ENCODE data around the gene CHRNB1. TPM values are rescaled to one million over a fixed set of nuclear protein-coding genes. Genes with fewer than 3 reads are reported as not detected.
A peak's percentile ranks its signal among the peaks of the same experiment; 100 is the strongest.
"Not testable (repeated sequence)": the region's sequence is repeated elsewhere in the genome, so short reads cannot be mapped to it uniquely, and the experiment has no call there.

The CHRNB1 gene
- total RNA-seq, 2 donors from 2014 or later = 25.5 to 26.8 TPM

DNA sequence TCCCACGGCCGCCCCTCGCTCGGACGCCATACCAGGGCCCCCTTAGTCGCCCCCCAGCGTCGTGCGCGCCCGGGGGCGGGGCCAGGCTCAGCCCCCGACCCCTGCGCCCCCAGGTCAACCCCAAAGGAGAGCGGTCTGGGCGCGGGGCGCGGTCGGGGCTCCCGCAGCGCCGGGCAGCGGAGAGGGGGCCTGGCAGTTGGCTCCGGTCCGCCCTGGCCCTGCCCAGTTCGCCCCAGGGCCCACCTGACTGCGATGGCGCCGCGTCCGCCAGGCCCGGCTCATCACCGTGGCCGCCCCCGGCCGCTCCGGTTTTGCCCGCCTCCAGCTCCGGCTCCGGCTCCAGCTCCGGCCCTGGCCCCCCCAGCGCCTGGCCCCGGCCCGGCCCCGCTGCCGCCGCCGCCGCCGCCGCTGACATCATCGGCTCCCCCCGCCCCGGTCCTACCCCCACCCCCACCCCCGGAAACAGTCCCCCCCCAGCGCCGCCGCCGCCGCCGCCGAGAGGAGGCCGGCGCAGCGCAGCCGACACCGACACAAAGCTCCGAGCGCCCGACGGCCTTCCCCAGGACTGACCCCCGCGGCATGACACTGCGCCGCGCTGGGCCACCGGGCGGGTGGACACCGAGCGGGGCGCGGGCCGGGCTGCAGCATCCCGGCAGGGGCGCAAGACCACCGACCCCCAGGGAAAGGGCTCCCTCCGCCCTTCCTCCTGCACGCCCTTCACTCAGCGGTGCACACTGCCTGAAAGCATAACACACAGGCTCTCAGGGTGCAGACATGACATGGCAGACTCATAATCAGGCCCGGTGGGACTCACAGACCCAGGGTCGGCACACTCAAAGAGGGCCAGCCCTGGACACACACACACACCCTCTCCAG lies 34.6 kb downstream of the CHRNB1 start, which contains the start of gene ZBTB4:
Gene ZBTB4, minus strand, starts transcription at position 419 of the 876 bp plus-strand sequence. CDS start 12,830 bp downstream, outside the sequence.
- Mint-ChIP-seq H3K4me3 (peak within 1 kb of the TSS; percentile 89 to 92), H3K36me3 (ENCODE audit: insufficient read depth in 2 of 2) (peaks cover 2 to 3% of the 10 kb centered on the region in 2 donors), H3K27me3 (ENCODE audit: low read depth) (no peaks in the 10 kb centered on the region), H3K4me1 (ENCODE audit: low read depth) (peaks cover 70% of the 10 kb centered on the region), H3K9me3 (no peaks in the 10 kb centered on the region), H3K27ac (peak within 1 kb of the TSS; percentile 91)
- ATAC-seq (replicated peaks in 1 of 2) (peak; percentile 13 to 19), DNase-seq (peak; percentile 64 to 76)

- Mint-ChIP-seq H3K4me3 (peak overlapping the region; percentile 89), H3K36me3 (ENCODE audit: insufficient read depth in 2 of 2) (peaks cover 5% of the 10 kb centered on the region in 2 donors), H3K4me1 (ENCODE audit: low read depth) (peaks cover 76% of the 10 kb centered on the region), H3K9me3 (no peaks in the 10 kb centered on the region), H3K27me3 (ENCODE audit: low read depth) (no peaks in the 10 kb centered on the region), H3K27ac (peak overlapping the region; percentile 91)
- no peak for ATAC-seq (replicated peaks in 1 of 2)
- DNase-seq = no peak
These were observed 35.2 kb downstream of the CHRNB1 start for GRCh38 chr17:7480089-7480384.

DNA sequence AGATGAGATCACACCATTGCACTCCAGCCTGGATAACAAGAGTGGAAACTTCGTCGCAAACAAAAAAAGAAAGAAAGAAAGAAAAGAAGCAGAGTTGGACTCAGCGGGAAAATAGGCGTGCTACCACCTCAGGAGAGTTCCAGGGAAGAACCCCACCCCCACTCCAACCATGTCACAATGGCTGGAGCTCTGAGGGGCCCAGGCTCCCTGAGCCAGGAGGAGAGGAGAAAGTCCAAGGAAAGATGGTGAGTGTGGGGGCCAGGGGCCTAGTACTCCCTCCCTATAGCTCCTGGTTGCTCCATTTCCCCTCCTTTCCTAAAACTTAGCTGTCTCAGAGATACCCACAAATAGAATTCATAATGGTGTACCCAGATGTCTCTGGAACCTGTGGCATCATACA lies 36.4 kb downstream of the CHRNB1 start, which contains the start of gene SLC35G6:
Gene SLC35G6, plus strand, starts transcription at position 172 of the 400 bp plus-strand sequence. Its CDS starts 71 bp downstream, at position 243.
- Mint-ChIP-seq H3K4me3 (peak within 1 kb of the TSS; percentile 89), H3K4me1 (ENCODE audit: low read depth) (peaks cover 75% of the 10 kb centered on the region), H3K27ac (peak within 1 kb of the TSS; percentile 91)
- not testable (repeated sequence) for ATAC-seq (replicated peaks in 1 of 2); H3K36me3 Mint-ChIP-seq (ENCODE audit: insufficient read depth in 2 of 2); H3K9me3 Mint-ChIP-seq; DNase-seq; H3K27me3 Mint-ChIP-seq (ENCODE audit: low read depth)

DNA sequence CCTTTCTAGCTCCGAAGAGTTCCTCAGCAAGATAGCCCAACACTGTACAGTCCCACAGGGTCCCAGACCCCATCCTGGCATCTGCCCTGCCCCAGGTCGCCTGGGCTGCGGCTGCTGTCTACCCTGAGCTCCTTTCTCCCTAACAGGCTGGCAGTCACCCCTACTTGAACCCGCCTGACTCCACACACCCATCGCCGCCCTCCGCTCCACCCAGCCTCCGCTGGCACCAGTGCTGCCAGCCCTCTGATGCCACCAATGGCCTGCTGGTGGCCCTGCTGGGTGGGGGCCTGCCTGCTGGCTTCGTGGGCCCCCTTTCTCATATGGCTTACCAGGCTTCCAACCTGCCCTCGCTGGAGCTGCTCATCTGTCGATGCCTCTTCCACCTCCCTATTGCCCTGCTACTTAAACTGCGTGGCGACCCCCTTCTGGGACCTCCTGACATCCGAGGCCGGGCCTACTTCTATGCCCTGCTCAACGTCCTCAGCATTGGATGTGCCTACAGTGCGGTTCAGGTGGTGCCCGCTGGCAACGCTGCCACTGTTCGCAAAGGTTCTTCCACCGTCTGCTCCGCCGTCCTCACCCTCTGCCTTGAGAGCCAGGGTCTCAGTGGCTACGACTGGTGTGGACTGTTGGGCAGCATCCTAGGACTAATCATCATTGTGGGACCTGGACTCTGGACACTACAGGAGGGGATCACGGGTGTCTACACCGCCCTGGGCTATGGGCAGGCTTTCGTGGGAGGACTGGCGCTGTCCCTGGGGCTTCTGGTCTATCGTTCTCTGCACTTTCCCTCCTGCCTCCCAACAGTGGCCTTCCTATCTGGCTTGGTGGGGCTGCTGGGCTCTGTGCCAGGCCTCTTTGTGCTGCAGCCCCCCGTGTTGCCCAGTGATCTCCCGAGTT lies 37.2 kb downstream of the CHRNB1 start:
- peaks cover 75% of the 10 kb centered on the region for H3K4me1 Mint-ChIP-seq (ENCODE audit: low read depth)
- H3K27me3 Mint-ChIP-seq (ENCODE audit: low read depth); DNase-seq; ATAC-seq (replicated peaks in 1 of 2); H3K36me3 Mint-ChIP-seq (ENCODE audit: insufficient read depth in 2 of 2); H3K9me3 Mint-ChIP-seq: not testable (repeated sequence)
- H3K27ac Mint-ChIP-seq = peak overlapping the region; percentile 100
- peak overlapping the region; percentile 98 to 100 for H3K4me3 Mint-ChIP-seq

- Mint-ChIP-seq H3K27ac (peak overlapping the region; percentile 100), H3K4me1 (ENCODE audit: low read depth) (peaks cover 75% of the 10 kb centered on the region), H3K36me3 (ENCODE audit: insufficient read depth in 2 of 2) (peaks cover 8 to 10% of the 10 kb centered on the region in 2 donors), H3K4me3 (peak overlapping the region; percentile 98 to 100)
- not testable (repeated sequence) for H3K9me3 Mint-ChIP-seq; DNase-seq; ATAC-seq (replicated peaks in 1 of 2); H3K27me3 Mint-ChIP-seq (ENCODE audit: low read depth)
These were observed 37.9 kb downstream of the CHRNB1 start for GRCh38 chr17:7482742-7483088.

DNA sequence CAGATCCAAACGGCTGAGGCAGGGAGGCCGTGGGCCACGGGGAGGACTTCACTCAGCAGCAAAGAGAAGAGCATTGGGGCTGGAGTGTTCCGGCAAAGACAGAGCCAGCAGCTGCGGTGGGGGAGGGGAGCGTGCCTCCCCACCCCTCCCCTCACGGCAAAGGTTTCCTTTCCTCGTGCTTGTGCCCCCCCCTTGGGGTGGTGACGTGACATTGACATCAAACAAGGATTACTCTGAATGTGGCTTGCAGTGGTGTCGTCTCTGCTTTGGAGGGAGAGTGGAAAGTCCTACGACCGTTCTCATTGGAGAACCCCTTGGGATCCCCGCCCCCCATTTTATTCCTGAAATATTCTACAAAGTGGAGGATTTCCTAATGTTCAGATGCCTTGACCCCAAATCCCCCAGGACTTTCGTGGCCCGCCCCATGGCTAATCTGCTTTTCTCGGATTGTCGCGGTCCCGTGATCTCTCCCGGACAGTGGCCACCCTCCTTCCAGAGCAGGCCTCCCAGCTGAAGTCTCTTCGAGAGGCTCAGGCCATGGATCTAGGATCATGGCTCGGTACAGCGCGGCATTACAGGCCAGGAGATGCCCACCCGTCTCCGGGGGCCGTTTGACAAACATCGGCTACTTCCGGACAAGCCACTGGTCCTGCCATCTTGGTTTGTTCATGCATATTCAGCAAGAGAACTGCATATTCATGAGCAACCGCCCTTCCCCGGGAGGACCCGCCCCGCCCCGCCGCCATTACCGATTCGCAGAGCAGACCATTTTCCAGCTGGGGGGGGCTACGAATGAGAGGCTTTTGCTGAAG lies 38.6 kb downstream of the CHRNB1 start:
- no peaks in the 10 kb centered on the region for H3K27me3 Mint-ChIP-seq (ENCODE audit: low read depth)

GRCh38 chr17:7484067-7484918 lies 39.4 kb downstream of the CHRNB1 start, which contains the start of gene POLR2A:
TSS of gene POLR2A (plus strand) at chr17:7484366.
- ATAC-seq (replicated peaks in 1 of 2) = peak; percentile 69 to 73
- peak; percentile 96 to 99 for DNase-seq
- Mint-ChIP-seq H3K4me3 (peak within 1 kb of the TSS; percentile 98 to 100), H3K4me1 (ENCODE audit: low read depth) (peaks cover 79% of the 10 kb centered on the region), H3K27ac (peak within 1 kb of the TSS; percentile 100), H3K9me3 (no peaks in the 10 kb centered on the region), H3K27me3 (ENCODE audit: low read depth) (no peaks in the 10 kb centered on the region), H3K36me3 (ENCODE audit: insufficient read depth in 2 of 2) (peaks cover 8% of the 10 kb centered on the region in 2 donors)

More for the DNA sequence above, 38.6 kb downstream of the CHRNB1 start:
- DNase-seq = peak; percentile 91 to 95
- peaks cover 8 to 9% of the 10 kb centered on the region in 2 donors for H3K36me3 Mint-ChIP-seq (ENCODE audit: insufficient read depth in 2 of 2)
- peaks cover 73% of the 10 kb centered on the region for H3K4me1 Mint-ChIP-seq (ENCODE audit: low read depth)
- peak overlapping the region; percentile 98 to 100 for H3K4me3 Mint-ChIP-seq
- peak overlapping the region; percentile 100 for H3K27ac Mint-ChIP-seq
- peak; percentile 62 to 65 for ATAC-seq (replicated peaks in 1 of 2)
- no peaks in the 10 kb centered on the region for H3K9me3 Mint-ChIP-seq

GRCh38 chr17:7484919-7485377 lies 40.1 kb downstream of the CHRNB1 start:
- DNase-seq (peak in 1 of 2 donors; percentile 19), ATAC-seq (replicated peaks in 1 of 2) (peak in 1 of 2 donors; percentile 0)
- H3K27me3 Mint-ChIP-seq (ENCODE audit: low read depth) = no peaks in the 10 kb centered on the region
- peak overlapping the region; percentile 100 for H3K27ac Mint-ChIP-seq
- peaks cover 8% of the 10 kb centered on the region in 2 donors for H3K36me3 Mint-ChIP-seq (ENCODE audit: insufficient read depth in 2 of 2)
- peak overlapping the region; percentile 98 to 100 for H3K4me3 Mint-ChIP-seq
- H3K9me3 Mint-ChIP-seq = no peaks in the 10 kb centered on the region
- peaks cover 80% of the 10 kb centered on the region for H3K4me1 Mint-ChIP-seq (ENCODE audit: low read depth)

DNA sequence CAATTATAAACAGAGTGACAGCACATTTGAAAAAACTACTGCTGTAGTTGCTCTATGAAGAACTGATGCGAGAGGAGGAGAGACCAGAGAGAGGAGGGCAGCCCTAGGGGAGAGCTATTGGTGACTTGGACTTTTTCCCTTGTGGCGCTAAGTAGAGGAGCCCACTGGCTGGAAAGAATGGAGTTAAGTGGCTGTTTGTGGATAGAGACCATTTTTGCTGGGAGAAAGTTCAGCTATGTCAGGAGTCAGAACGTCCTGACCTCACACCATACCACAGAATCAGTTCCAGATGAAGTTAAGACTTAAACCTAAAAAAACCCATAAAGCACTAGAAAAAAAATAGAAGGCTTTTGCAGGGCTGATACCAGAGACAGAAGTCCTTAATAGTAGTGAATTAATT lies 41.3 kb downstream of the CHRNB1 start:
- Mint-ChIP-seq H3K4me1 (ENCODE audit: low read depth) (peaks cover 79% of the 10 kb centered on the region), H3K27ac (peak overlapping the region; percentile 56), H3K9me3 (no peaks in the 10 kb centered on the region), H3K36me3 (ENCODE audit: insufficient read depth in 2 of 2) (peaks cover 12% of the 10 kb centered on the region in 2 donors), H3K27me3 (ENCODE audit: low read depth) (no peaks in the 10 kb centered on the region), H3K4me3 (peak overlapping the region; percentile 83 to 89)
- no peak for DNase-seq
- no peak for ATAC-seq (replicated peaks in 1 of 2)

DNA sequence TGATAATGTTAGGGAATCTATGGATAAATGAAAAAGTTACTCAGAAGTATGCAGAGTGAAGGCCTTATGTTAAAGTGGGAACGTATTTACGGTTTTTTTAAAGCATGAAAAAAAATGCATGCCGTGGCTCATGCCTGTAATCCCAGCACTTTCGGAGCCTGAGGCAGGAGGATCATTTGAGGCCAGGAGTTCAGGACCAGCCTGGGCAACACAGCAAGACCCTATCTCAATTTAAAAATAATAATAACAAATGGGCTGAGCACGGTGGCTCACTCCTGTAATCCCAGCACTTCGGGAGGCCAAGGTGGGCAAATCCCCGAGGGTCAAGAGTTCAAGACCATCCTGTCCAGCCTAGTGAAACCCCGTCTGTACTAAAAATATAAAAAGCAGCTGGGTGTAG lies 45.3 kb downstream of the CHRNB1 start:
- H3K4me3 Mint-ChIP-seq = peak overlapping the region in 1 of 2 donors; percentile 2
- no peak for ATAC-seq (replicated peaks in 1 of 2)

DNA sequence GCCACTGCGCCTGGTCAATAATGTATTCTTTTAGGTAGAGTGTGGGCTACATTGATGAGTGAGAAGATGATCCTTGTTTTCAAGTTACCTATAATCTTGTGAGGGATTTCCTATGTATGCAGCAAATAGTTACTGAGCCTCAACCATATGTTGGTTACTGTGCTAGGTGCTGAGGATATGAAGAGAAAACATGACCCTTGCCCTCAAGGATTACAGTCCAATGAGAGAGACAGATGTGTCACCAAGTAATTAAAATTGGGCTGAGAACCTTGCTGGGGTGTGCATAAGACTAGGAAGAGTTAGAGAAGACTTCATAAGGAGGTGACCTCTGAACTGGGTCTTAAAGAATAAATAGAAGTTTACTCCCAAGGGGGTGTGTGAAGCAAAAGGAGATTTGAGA lies 46.7 kb downstream of the CHRNB1 start:
- DNase-seq (no peak), ATAC-seq (replicated peaks in 1 of 2) (no peak)
- H3K27ac Mint-ChIP-seq = peak overlapping the region; percentile 88
- H3K4me3 Mint-ChIP-seq = peak overlapping the region; percentile 6 to 21
- H3K27me3 Mint-ChIP-seq (ENCODE audit: low read depth) = no peaks in the 10 kb centered on the region
- H3K4me1 Mint-ChIP-seq (ENCODE audit: low read depth) = peaks cover 57% of the 10 kb centered on the region
- H3K36me3 Mint-ChIP-seq (ENCODE audit: insufficient read depth in 2 of 2) = peaks cover 11 to 26% of the 10 kb centered on the region in 2 donors
- H3K9me3 Mint-ChIP-seq = no peaks in the 10 kb centered on the region

More for the DNA sequence above, 45.3 kb downstream of the CHRNB1 start:
- H3K27me3 Mint-ChIP-seq (ENCODE audit: low read depth) = no peaks in the 10 kb centered on the region
- H3K4me1 Mint-ChIP-seq (ENCODE audit: low read depth) = peaks cover 70% of the 10 kb centered on the region
- H3K36me3 Mint-ChIP-seq (ENCODE audit: insufficient read depth in 2 of 2) = peaks cover 14 to 23% of the 10 kb centered on the region in 2 donors
- DNase-seq = no peak
- H3K9me3 Mint-ChIP-seq = no peaks in the 10 kb centered on the region
- H3K27ac Mint-ChIP-seq = no peak overlapping the region
